ENCODE data around the gene CXCL17. TPM values are rescaled to one million over a fixed set of nuclear protein-coding genes. Genes with fewer than 3 reads are reported as not detected.

CXCL17 gene
- total RNA-seq, 1 donor from 2014 or later: not detected

DNA sequence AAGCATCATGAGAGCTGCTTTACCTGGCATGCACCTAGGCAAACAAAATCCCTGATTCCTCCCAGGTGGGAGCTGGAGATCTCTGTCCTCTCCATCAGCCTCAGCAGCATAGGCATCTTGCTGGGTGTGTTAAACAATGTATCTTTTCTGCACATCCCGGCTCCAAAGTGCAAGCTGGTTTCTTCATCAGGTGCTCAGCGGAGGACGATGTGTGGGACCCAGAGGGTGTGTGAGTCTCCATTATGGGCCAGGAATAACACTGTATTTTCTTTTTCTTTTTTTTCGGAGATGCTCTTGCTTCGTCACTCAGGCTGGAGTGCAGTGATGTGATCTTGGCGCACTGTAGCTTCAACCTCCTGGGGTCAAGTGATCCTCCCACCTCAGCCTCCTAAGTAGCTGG lies 62.6 kb downstream of the CXCL17 start:
- Mint-ChIP-seq H3K36me3 (ENCODE audit: unreplicated experiment) (peaks cover under 1% of the 10 kb centered on the region), H3K4me3 (ENCODE audit: unreplicated experiment) (no peak overlapping the region), H3K27me3 (ENCODE audit: unreplicated experiment) (peaks cover 5% of the 10 kb centered on the region), H3K4me1 (ENCODE audit: low read depth, unreplicated experiment) (peaks cover 6% of the 10 kb centered on the region), H3K27ac (ENCODE audit: unreplicated experiment) (no peak overlapping the region), H3K9me3 (ENCODE audit: unreplicated experiment) (peaks cover 5% of the 10 kb centered on the region)
- TF ChIP-seq, protein P1, sequence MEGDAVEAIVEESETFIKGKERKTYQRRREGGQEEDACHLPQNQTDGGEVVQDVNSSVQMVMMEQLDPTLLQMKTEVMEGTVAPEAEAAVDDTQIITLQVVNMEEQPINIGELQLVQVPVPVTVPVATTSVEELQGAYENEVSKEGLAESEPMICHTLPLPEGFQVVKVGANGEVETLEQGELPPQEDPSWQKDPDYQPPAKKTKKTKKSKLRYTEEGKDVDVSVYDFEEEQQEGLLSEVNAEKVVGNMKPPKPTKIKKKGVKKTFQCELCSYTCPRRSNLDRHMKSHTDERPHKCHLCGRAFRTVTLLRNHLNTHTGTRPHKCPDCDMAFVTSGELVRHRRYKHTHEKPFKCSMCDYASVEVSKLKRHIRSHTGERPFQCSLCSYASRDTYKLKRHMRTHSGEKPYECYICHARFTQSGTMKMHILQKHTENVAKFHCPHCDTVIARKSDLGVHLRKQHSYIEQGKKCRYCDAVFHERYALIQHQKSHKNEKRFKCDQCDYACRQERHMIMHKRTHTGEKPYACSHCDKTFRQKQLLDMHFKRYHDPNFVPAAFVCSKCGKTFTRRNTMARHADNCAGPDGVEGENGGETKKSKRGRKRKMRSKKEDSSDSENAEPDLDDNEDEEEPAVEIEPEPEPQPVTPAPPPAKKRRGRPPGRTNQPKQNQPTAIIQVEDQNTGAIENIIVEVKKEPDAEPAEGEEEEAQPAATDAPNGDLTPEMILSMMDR (IDR thresholded peaks at IDR 0.05; ENCODE audit: partially characterized antibody, unreplicated experiment): no peak
- DNase-seq: no peak

Other genes starting within 250 kb of the CXCL17 start
- gene DEDD2, start 225.3 kb downstream of the CXCL17 start, total RNA-seq (ENCODE audit: unreplicated experiment): 30.7 TPM
- gene ZNF526, start 222.6 kb downstream of the CXCL17 start, total RNA-seq (ENCODE audit: unreplicated experiment): 12.0 TPM
- 83.2 TPM for gene GSK3A, start 200.3 kb downstream of the CXCL17 start, total RNA-seq (ENCODE audit: unreplicated experiment)
- 28.0 TPM for gene ERF, start 187.8 kb downstream of the CXCL17 start, total RNA-seq (ENCODE audit: unreplicated experiment)
- gene CIC, start 173.7 kb downstream of the CXCL17 start, total RNA-seq (ENCODE audit: unreplicated experiment): 150 TPM
- 1.6 TPM for gene PRR19, start 140.8 kb downstream of the CXCL17 start, total RNA-seq (ENCODE audit: unreplicated experiment)
- 199 TPM for gene PAFAH1B3, start 140.3 kb downstream of the CXCL17 start, total RNA-seq (ENCODE audit: unreplicated experiment)
- 24.7 TPM for gene TMEM145, start 129.6 kb downstream of the CXCL17 start, total RNA-seq (ENCODE audit: unreplicated experiment)
- gene MEGF8, start 117.3 kb downstream of the CXCL17 start, total RNA-seq (ENCODE audit: unreplicated experiment): 72.8 TPM
- 2.8 TPM for gene CNFN, start 52.6 kb downstream of the CXCL17 start, total RNA-seq (ENCODE audit: unreplicated experiment)
- 39.0 TPM for gene LIPE, start 15.6 kb downstream of the CXCL17 start, total RNA-seq (ENCODE audit: unreplicated experiment)
- 0.44 TPM for gene CEACAM1, start 85.5 kb upstream of the CXCL17 start, total RNA-seq (ENCODE audit: unreplicated experiment)
- not detected for gene CEACAM8, start 152.0 kb upstream of the CXCL17 start, total RNA-seq (ENCODE audit: unreplicated experiment)

All from glutamatergic neuron (in vitro differentiated cells).